ENCODE data around the gene SLC26A3. TPM values are rescaled to one million over a fixed set of nuclear protein-coding genes. Genes with fewer than 3 reads are reported as not detected.

Gene SLC26A3
- not detected in 2 replicates for total RNA-seq

GRCh38 chr7:107803009-107803610 lies at the start of gene SLC26A3:
SLC26A3 (minus strand) TSS chr7:107803223; CDS start chr7:107794509, 8,714 bp downstream.

GRCh38 chr7:107743567-107744344 lies 59.3 kb downstream of the SLC26A3 start, which contains the start of gene CBLL1:
CBLL1 (plus strand) TSS chr7:107744142; CDS start chr7:107744164, 22 bp downstream.

Other genes with a start within 250 kb of the SLC26A3 start
- gene COG5, start 239.3 kb downstream of the SLC26A3 start, total RNA-seq = 13.0 and 73.8 TPM in 2 replicates
- 1.8 and 3.6 TPM in 2 replicates for gene DUS4L, start 239.3 kb downstream of the SLC26A3 start, total RNA-seq
- gene BCAP29, start 223.0 kb downstream of the SLC26A3 start, total RNA-seq = 54.1 and 76.3 TPM in 2 replicates
- gene SLC26A4, start 142.4 kb downstream of the SLC26A3 start, total RNA-seq = 0.05 and 0.44 TPM in 2 replicates
- gene CBLL1, start 59.1 kb downstream of the SLC26A3 start, total RNA-seq = 7.7 and 17.5 TPM in 2 replicates
- gene DLD, start 88.0 kb upstream of the SLC26A3 start, total RNA-seq = 30.4 and 61.6 TPM in 2 replicates
- gene LAMB1, start 199.9 kb upstream of the SLC26A3 start, total RNA-seq = 990 and 993 TPM in 2 replicates

Data from cardiac ventricle fibroblast (primary cell).